CD14-positive monocyte (primary cell): Measurements from ENCODE around the gene ABI3. TPM values are rescaled to one million over a fixed set of nuclear protein-coding genes. Genes with fewer than 3 reads are reported as not detected.

Experiments
- DNase-seq, 3 donors: peaks; one replicate each; pipeline ENCODE4 v3.0.0-alpha.2; 2011 to 2022
- H2AFZ ChIP-seq: 2 replicates; pipeline ENCODE4 v1.6.0; 2012; ENCODE audit warnings: mild to moderate bottlenecking, low read depth, low read length, inconsistent platforms; ENCODE audit not compliant: insufficient read depth, poor library complexity, severe bottlenecking
- H3K27ac ChIP-seq, 2 donors: 1 replicate in 1 of 2; 2 replicates in 1 of 2; pipeline ENCODE4 v1.5.1; 2012 to 2013; ENCODE audit warnings: low read length in 2 of 2, control low read depth in 1 of 2, inconsistent platforms in 1 of 2, low read depth in 1 of 2, mild to moderate bottlenecking in 1 of 2
- H3K27me3 ChIP-seq, 2 donors: one replicate each; pipeline versions ENCODE4 v1.6.0 to v1.6.1; 2011 to 2013; ENCODE audit warnings: low read length in 2 of 2; ENCODE audit not compliant: control insufficient read depth in 2 of 2, insufficient read depth in 2 of 2
- H3K36me3 ChIP-seq, 2 donors: replicated peaks in 1 of 2; 1 replicate in 1 of 2; 2 replicates in 1 of 2; pipeline versions ENCODE4 v1.5.1 to v1.6.1; 2012 to 2013; ENCODE audit warnings: low read length in 2 of 2, control low read depth in 1 of 2, inconsistent platforms in 1 of 2, mild to moderate bottlenecking in 1 of 2; ENCODE audit not compliant: insufficient read depth in 2 of 2, control insufficient read depth in 1 of 2
- H3K4me1 ChIP-seq, 2 donors: 1 replicate in 1 of 2; 2 replicates in 1 of 2; pipeline versions ENCODE4 v1.5.1 to v1.6.1; 2012 to 2013; ENCODE audit warnings: low read length in 2 of 2, control low read depth in 1 of 2, inconsistent platforms in 1 of 2, mild to moderate bottlenecking in 1 of 2, moderate library complexity in 1 of 2; ENCODE audit not compliant: insufficient read depth in 2 of 2, control insufficient read depth in 1 of 2
- H3K4me2 ChIP-seq: replicated peaks from 2 replicates; pipeline ENCODE3; 2012; ENCODE audit warnings: low read length, moderate library complexity, mild to moderate bottlenecking; ENCODE audit not compliant: poor library complexity, severe bottlenecking; ENCODE audit errors: extremely low read depth
- H3K4me3 ChIP-seq, 3 experiments: fragments of 200-600 bp in 1 of 3; sonication (generic) in 1 of 3; replicated peaks in 1 of 3; 1 replicate in 2 of 3; 2 replicates in 1 of 3; pipeline ENCODE4 v1.5.1; 2011 to 2013; ENCODE audit warnings: low read length in 3 of 3, mild to moderate bottlenecking in 3 of 3, control low read depth in 2 of 3, low read depth in 2 of 3, inconsistent platforms in 1 of 3, moderate library complexity in 1 of 3
- H3K79me2 ChIP-seq: 2 replicates; pipeline ENCODE4 v1.6.0; 2012; ENCODE audit warnings: mild to moderate bottlenecking, control low read depth, inconsistent platforms, low read length, moderate library complexity; ENCODE audit not compliant: insufficient read depth
- H3K9ac ChIP-seq: 2 replicates; pipeline ENCODE4 v1.6.0; 2017; ENCODE audit warnings: low read length, mild to moderate bottlenecking; ENCODE audit not compliant: insufficient read depth, poor library complexity, severe bottlenecking
- H3K9me3 ChIP-seq, 2 donors: replicated peaks in 1 of 2; 1 replicate in 1 of 2; 2 replicates in 1 of 2; pipeline versions ENCODE4 v1.5.1 to v1.6.1; 2012 to 2013; ENCODE audit warnings: low read length in 2 of 2, control low read depth in 1 of 2; ENCODE audit not compliant: control insufficient read depth in 1 of 2, insufficient read depth in 1 of 2
- H4K20me1 ChIP-seq: 2 replicates; pipeline ENCODE4 v1.6.0; 2012; ENCODE audit warnings: mild to moderate bottlenecking, low read length, control low read depth, moderate library complexity; ENCODE audit not compliant: insufficient read depth
- H3K27ac Mint-ChIP-seq, 7 donors: one replicate each; pipeline ENCODE4 v1.8.0; 2020; ENCODE audit warnings: mild to moderate bottlenecking in 7 of 7, mixed read lengths in 7 of 7, moderate library complexity in 6 of 7, inconsistent platforms in 2 of 7
- H3K27me3 Mint-ChIP-seq, 3 donors: one replicate each; pipeline ENCODE4 v1.8.0; 2021 to 2022; ENCODE audit warnings: low read depth in 3 of 3, mild to moderate bottlenecking in 3 of 3, mixed read lengths in 3 of 3, moderate library complexity in 3 of 3, inconsistent platforms in 1 of 3
- H3K36me3 Mint-ChIP-seq, 2 donors: one replicate each; pipeline ENCODE4 v1.8.0; 2020; ENCODE audit warnings: mixed read lengths in 2 of 2, inconsistent platforms in 1 of 2, mild to moderate bottlenecking in 1 of 2
- H3K4me1 Mint-ChIP-seq: one replicate; pipeline ENCODE4 v1.8.0; 2020; ENCODE audit warnings: mild to moderate bottlenecking, mixed read lengths
- H3K4me3 Mint-ChIP-seq, 2 donors: one replicate each; pipeline ENCODE4 v1.8.0; 2020; ENCODE audit warnings: mild to moderate bottlenecking in 2 of 2, mixed read lengths in 2 of 2, moderate library complexity in 1 of 2
- H3K9me3 Mint-ChIP-seq, 7 donors: one replicate each; pipeline ENCODE4 v1.8.0; 2020 to 2022; ENCODE audit warnings: mixed read lengths in 7 of 7, mild to moderate bottlenecking in 6 of 7, moderate library complexity in 6 of 7, inconsistent platforms in 2 of 7
- WGBS: methylation state at CpG from one replicate; pipeline ENCODE4 v1.1.5; 2013; ENCODE audit warnings: missing lambda C conversion rate; ENCODE audit not compliant: insufficient coverage; 5-methylcytosine and 5-hydroxymethylcytosine counted together
- intact Hi-C, 2 donors: fragments of 100-400 bp; cut with micrococcal nuclease; formaldehyde crosslinking; loops; one replicate each; pipeline versions ENCODE4 v1.15.0 to v1.15.1; 2023
- polyA plus RNA-seq, 3 donors: library from polyadenylated mRNA; depleted of rRNA in 1 of 3; unstranded in 2 of 3; stranded (reverse) in 1 of 3; fragments of 300-500 nt in 2 of 3; fragments of >200 nt in 1 of 3; fragmentation: Illumina TruSeq in 2 of 3; gene quantifications; 1 replicate in 2 of 3; 2 replicates in 1 of 3; pipeline ENCODE4 v1.2.3, GENCODE V29; 2012 to 2021
- TF ChIP-seq, protein P1 (sequence below): fragments of 200-600 bp; IDR thresholded peaks from one replicate; pipeline ENCODE4 v1.8.0; 2022; ENCODE audit warnings: antibody characterized with exemption, mild to moderate bottlenecking

Gene ABI3
- polyA plus RNA-seq, 3 donors: 43.2 to 90.6 (median 73.2) TPM

- WGBS: 100% methylated on average over 2 of the region's 2 CpGs
- peaks cover 41% of the 10 kb centered on the region for H3K4me1 Mint-ChIP-seq
- no peak overlapping the region for H3K27ac Mint-ChIP-seq
- H3K36me3 Mint-ChIP-seq: peaks cover 0 to 3% of the 10 kb centered on the region in 2 donors
- Histone ChIP-seq H3K79me2 (no peaks in the 10 kb centered on the region), H2AFZ (no peak overlapping the region), H3K9ac (no peak overlapping the region), H3K27me3 (no peaks in the 10 kb centered on the region), H3K27ac (no peak overlapping the region), H3K4me2 (no peak overlapping the region), H3K36me3 (no peaks in the 10 kb centered on the region), H3K9me3 (no peaks in the 10 kb centered on the region), H3K4me1 (peaks cover 22% of the 10 kb centered on the region in 2 donors), H3K4me3 (no peak overlapping the region), H4K20me1 (no peaks in the 10 kb centered on the region)
- DNase-seq: no peak
- intact Hi-C loops: no loop called here
- TF ChIP-seq, protein P1, sequence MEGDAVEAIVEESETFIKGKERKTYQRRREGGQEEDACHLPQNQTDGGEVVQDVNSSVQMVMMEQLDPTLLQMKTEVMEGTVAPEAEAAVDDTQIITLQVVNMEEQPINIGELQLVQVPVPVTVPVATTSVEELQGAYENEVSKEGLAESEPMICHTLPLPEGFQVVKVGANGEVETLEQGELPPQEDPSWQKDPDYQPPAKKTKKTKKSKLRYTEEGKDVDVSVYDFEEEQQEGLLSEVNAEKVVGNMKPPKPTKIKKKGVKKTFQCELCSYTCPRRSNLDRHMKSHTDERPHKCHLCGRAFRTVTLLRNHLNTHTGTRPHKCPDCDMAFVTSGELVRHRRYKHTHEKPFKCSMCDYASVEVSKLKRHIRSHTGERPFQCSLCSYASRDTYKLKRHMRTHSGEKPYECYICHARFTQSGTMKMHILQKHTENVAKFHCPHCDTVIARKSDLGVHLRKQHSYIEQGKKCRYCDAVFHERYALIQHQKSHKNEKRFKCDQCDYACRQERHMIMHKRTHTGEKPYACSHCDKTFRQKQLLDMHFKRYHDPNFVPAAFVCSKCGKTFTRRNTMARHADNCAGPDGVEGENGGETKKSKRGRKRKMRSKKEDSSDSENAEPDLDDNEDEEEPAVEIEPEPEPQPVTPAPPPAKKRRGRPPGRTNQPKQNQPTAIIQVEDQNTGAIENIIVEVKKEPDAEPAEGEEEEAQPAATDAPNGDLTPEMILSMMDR: no peak
- H3K9me3 Mint-ChIP-seq: peaks cover 0 to 1% (median 0%) of the 10 kb centered on the region in 7 donors
- H3K27me3 Mint-ChIP-seq: peaks cover 2 to 10% (median 7%) of the 10 kb centered on the region in 3 donors
- H3K4me3 Mint-ChIP-seq: no peak overlapping the region
Measured at GRCh38 chr17:49204516-49204915, 6.0 kb upstream of the ABI3 start.

GRCh38 chr17:49209061-49209571, 1.4 kb upstream of the ABI3 start:
- Histone ChIP-seq H3K9me3 (no peaks in the 10 kb centered on the region), H3K4me2 (peak overlapping the region; percentile 67), H3K27me3 (no peaks in the 10 kb centered on the region), H2AFZ (no peak overlapping the region), H3K79me2 (peaks cover 32% of the 10 kb centered on the region), H3K27ac (no peak overlapping the region), H3K4me3 (peak overlapping the region in 1 of 3 experiments; percentile 72), H3K9ac (no peak overlapping the region), H4K20me1 (peaks cover 17% of the 10 kb centered on the region), H3K36me3 (no peaks in the 10 kb centered on the region), H3K4me1 (peaks cover 58 to 59% of the 10 kb centered on the region in 2 donors)
- TF ChIP-seq, protein P1: no peak
- intact Hi-C loops: no loop called here
- peaks cover 10 to 14% of the 10 kb centered on the region in 2 donors for H3K36me3 Mint-ChIP-seq
- H3K4me1 Mint-ChIP-seq: peaks cover 70% of the 10 kb centered on the region
- peaks cover 0 to 2% (median 0%) of the 10 kb centered on the region in 7 donors for H3K9me3 Mint-ChIP-seq
- no peak for DNase-seq
- H3K27ac Mint-ChIP-seq: peak overlapping the region in 3 of 7 donors; percentile 1 to 48 (median 43)
- peaks cover 2 to 6% (median 6%) of the 10 kb centered on the region in 3 donors for H3K27me3 Mint-ChIP-seq
- WGBS: 86% methylated on average over 10 of the region's 10 CpGs
- H3K4me3 Mint-ChIP-seq: peak overlapping the region in 1 of 2 donors; percentile 92
